ENCODE results near the gene ZNF490.
"Not testable (repeated sequence)": the region's sequence is repeated elsewhere in the genome, so short reads cannot be mapped to it uniquely, and the experiment has no call there.

The ZNF490 gene

GRCh38 chr19:12621253-12622024, 10.8 kb upstream of the ZNF490 start:
- DNase-seq = not testable (repeated sequence)

- no peak for DNase-seq
Observed at GRCh38 chr19:12617646-12618045, 7.0 kb upstream of the ZNF490 start.

- DNase-seq = no peak
Observed at GRCh38 chr19:12611361-12611699, 717 bp upstream of the ZNF490 start.

GRCh38 chr19:12607631-12608030, 3.0 kb downstream of the ZNF490 start:
- DNase-seq = no peak

- no peak for DNase-seq
Observed at GRCh38 chr19:12606796-12607195, 3.8 kb downstream of the ZNF490 start.

GRCh38 chr19:12603714-12604113, 6.9 kb downstream of the ZNF490 start:
- no peak for DNase-seq

GRCh38 chr19:12597594-12597993, 13.0 kb downstream of the ZNF490 start:
- DNase-seq = no peak

GRCh38 chr19:12596927-12597548, 13.6 kb downstream of the ZNF490 start:
- no peak for DNase-seq

GRCh38 chr19:12596485-12596884, 14.1 kb downstream of the ZNF490 start:
- no peak for DNase-seq

GRCh38 chr19:12581100-12581499, 29.5 kb downstream of the ZNF490 start:
- DNase-seq = no peak

GRCh38 chr19:12580180-12580694, 30.4 kb downstream of the ZNF490 start:
- no peak for DNase-seq

- DNase-seq = no peak
Observed at GRCh38 chr19:12578641-12579040, 32.0 kb downstream of the ZNF490 start.

GRCh38 chr19:12574036-12574435, 36.6 kb downstream of the ZNF490 start:
- no peak for DNase-seq

- DNase-seq = no peak
Observed at GRCh38 chr19:12567951-12568350, 42.7 kb downstream of the ZNF490 start.

GRCh38 chr19:12566380-12566779, 44.2 kb downstream of the ZNF490 start:
- not testable (repeated sequence) for DNase-seq

GRCh38 chr19:12564016-12564664, 46.5 kb downstream of the ZNF490 start:
- peak; percentile 95 for DNase-seq

- no peak for DNase-seq
Observed at GRCh38 chr19:12555456-12555930, 55.1 kb downstream of the ZNF490 start.

- DNase-seq = peak; percentile 80
Observed at GRCh38 chr19:12551060-12551832, 59.4 kb downstream of the ZNF490 start, which contains the start of gene ZNF564. ZNF564 (minus strand) TSS chr19:12551482; CDS start chr19:12551332, 150 bp downstream.

- no peak for DNase-seq
Observed at GRCh38 chr19:12546903-12547302, 63.7 kb downstream of the ZNF490 start.

GRCh38 chr19:12546068-12546467, 64.5 kb downstream of the ZNF490 start:
- no peak for DNase-seq

- no peak for DNase-seq
Observed at GRCh38 chr19:12545267-12545666, 65.3 kb downstream of the ZNF490 start.

- DNase-seq = no peak
Observed at GRCh38 chr19:12544401-12544876, 66.2 kb downstream of the ZNF490 start.

GRCh38 chr19:12543855-12544254, 66.8 kb downstream of the ZNF490 start:
- no peak for DNase-seq
